UCSD-AML1 (cell line): ENCODE data around the gene CRYGB.

Experiments
- DNase-seq: peaks from one replicate; lab custom pipeline; 2025; ENCODE audit not compliant: unreplicated experiment; lab: John Stamatoyannopoulos, UW

CRYGB gene, protein sequence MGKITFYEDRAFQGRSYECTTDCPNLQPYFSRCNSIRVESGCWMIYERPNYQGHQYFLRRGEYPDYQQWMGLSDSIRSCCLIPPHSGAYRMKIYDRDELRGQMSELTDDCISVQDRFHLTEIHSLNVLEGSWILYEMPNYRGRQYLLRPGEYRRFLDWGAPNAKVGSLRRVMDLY

DNA sequence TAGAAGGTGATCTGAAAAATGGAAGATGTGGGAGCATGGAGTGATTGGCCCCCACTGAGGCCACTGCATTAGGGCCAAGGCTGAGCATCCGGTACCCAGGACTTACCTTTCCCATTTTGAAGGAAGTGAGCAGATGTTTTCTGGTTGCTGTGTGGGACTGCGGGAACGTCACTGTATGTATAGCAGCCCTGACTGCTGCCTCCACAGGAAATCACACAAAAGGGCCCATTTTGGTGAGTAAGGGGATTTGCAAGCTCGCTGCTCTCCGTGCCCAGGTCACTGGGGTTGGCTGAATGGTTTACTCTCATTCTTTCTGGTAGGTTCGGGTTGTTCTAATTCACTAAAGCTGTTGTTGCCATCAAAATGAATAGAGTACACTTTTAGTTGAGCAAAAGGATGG lies at the start of gene CRYGB:
Gene CRYGB (minus strand): TSS at position 153 of the 400 bp plus-strand sequence. CDS start 38 bp downstream, at position 115.
- DNase-seq: no peak

- DNase-seq: no peak
These were observed 49.6 kb upstream of the CRYGB start for GRCh38 chr2:208195531-208195930.

GRCh38 chr2:208192611-208193236 lies 46.8 kb upstream of the CRYGB start:
- no peak for DNase-seq

GRCh38 chr2:208189810-208190503 lies 44.0 kb upstream of the CRYGB start, which contains the start of gene C2orf80:
TSS of gene C2orf80 (minus strand) at chr2:208190030. CDS start at chr2:208186986, 3,044 bp downstream.
- no peak for DNase-seq

- no peak for DNase-seq
These were observed 43.3 kb upstream of the CRYGB start for GRCh38 chr2:208189069-208189809.

- DNase-seq: no peak
These were observed 40.9 kb upstream of the CRYGB start for GRCh38 chr2:208186893-208187292.

GRCh38 chr2:208186465-208186864 lies 40.5 kb upstream of the CRYGB start:
- no peak for DNase-seq

DNA sequence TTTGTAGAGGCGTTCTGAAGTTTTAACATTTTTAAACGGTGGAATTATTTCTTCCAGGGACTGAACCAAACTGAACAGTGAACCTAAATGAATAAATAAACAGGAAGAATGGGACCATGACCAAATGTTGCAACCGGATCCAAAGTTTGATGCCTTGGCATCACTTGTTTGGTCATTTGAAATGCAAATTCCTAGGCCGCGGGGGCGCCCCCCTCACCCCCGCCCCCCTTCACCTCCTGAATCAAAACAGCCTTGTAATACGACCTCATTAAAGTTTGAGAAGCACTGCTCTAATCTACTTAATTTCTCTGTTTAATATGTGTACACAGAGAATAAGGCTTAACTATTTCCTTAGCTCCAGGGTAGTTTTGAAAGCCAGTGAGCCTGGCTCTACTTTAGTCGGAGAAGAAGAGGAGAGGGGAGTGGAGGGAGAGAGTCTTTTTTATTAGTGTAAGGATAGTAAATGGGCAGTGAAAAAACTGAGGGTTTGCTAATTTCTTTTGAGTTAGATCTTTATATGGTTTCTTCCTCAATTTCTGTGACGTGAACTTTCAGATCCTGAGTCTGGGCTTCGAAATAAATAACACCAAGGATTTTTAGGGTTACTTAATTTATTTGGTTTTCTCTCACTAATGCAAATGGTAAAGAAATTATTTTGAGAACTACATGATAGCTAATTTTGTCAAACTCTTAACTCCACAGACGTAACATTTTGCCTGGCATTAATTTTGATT lies 38.2 kb upstream of the CRYGB start:
- DNase-seq: no peak

GRCh38 chr2:208183526-208183925 lies 37.6 kb upstream of the CRYGB start:
- DNase-seq: no peak

DNA sequence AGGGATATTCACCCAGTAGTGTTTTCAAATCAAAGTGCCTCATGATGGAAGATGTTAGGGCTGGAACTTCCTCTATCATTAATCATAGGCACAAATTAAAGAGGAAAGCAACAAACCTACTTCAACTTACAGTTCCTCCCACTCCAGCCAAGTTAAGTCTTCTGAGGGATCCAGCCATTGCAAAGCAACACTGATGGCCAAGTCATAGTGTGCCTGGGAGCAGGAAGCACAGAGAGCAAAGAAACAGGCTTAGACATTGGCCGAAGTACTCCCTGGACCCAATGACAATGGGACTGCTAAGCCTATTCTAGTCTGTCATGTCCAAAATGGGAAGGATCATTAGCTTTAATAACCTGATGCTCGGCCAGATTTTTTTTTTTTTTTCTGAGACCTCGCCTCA lies 36.9 kb upstream of the CRYGB start:
- DNase-seq: no peak

- no peak for DNase-seq
These were observed 33.2 kb upstream of the CRYGB start for GRCh38 chr2:208179028-208179609.

GRCh38 chr2:208175840-208176153 lies 29.8 kb upstream of the CRYGB start:
- DNase-seq: no peak

- peak; percentile 66 for DNase-seq
These were observed 29.3 kb upstream of the CRYGB start for GRCh38 chr2:208175069-208175839.

DNA sequence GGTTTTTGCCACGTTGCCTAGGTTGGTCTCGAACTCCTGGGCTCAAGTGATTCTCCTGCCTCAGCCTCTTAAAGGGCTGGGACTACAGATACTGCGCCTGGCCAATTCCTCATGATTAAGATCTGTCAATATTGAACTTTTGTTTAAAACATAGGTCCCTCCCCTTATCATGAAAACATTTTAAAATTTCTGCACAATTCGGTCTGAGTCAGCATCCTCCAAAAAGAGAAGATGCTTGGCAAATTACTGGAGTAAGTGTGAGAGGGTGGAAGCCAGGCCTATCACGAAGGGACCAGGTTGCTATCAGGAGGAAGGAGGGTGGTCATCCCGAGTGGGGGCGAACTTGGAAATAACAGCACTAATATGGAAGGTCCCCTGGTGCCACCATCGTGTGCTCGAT lies 28.2 kb upstream of the CRYGB start:
- no peak for DNase-seq

DNA sequence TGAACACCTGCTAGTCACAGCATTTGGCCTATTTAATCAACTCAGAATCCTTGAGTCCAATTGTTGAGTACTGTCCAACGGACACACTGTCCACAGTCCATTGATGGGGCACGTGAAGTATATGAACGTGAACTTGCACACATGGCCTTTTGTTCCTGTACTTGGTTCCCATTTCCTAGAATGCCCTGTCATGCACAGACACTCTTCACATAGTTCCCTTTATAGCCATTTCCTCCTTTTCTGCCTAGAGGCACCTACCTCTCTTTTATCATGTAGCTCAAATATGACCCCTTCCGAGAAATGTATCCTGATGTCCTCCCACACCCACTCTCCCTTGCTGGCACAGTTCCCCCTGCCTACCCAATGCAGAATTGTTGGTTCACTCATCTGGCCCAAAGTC lies 26.2 kb upstream of the CRYGB start:
- peak; percentile 61 for DNase-seq

GRCh38 chr2:208164951-208165755 lies 19.2 kb upstream of the CRYGB start:
- no peak for DNase-seq

DNA sequence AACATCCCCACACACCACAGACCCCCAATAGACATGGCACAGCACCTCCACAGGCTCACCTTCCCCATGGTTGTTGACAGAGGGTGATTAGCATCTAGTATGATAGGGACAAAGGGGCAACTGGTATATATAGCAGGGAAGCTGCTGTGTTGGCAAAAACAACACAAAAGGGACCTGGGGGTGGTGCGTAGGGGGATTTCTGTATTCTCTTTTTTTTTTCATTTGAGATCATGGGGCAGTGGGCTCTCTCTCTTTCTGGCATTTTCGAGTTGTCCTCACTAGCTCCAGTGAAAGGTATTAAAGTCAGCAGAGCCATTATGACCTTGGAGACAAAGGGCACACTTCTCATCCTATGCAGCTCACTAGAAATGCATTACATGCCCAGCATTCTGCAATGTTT lies 17.5 kb upstream of the CRYGB start, which contains the start of gene CRYGA:
Gene CRYGA (minus strand): TSS at position 101 of the 400 bp plus-strand sequence. CDS start 33 bp downstream, at position 68.
- no peak for DNase-seq

GRCh38 chr2:208156439-208156838 lies 10.5 kb upstream of the CRYGB start:
- DNase-seq: no peak

- no peak for DNase-seq
These were observed 7.2 kb upstream of the CRYGB start for GRCh38 chr2:208153156-208153555.
